K562 (cell line): Measurements from ENCODE around the gene SLC4A5. TPM values are rescaled to one million over a fixed set of nuclear protein-coding genes. Genes with fewer than 3 reads are reported as not detected.

Experiments used
- ID3 ChIP-seq, 2 experiments: fragments of 250-450 bp in 1 of 2; fragments of 450-650 bp in 1 of 2; sonication (Bioruptor Pico) in 1 of 2; IDR thresholded peaks; 2 replicates each; pipeline versions ENCODE4 v1.6.1 to v1.8.0; 2016 to 2021; ENCODE audit warnings: mild to moderate bottlenecking in 2 of 2, moderate library complexity in 2 of 2, missing compliant biosample characterization in 1 of 2, missing genetic modification characterization in 1 of 2
- KAT8 ChIP-seq: fragments of 450-650 bp; IDR thresholded peaks from 2 replicates; pipeline ENCODE4 v1.6.1; 2016; ENCODE audit warnings: low read depth, mild to moderate bottlenecking
- NELFE ChIP-seq: IDR thresholded peaks from 2 replicates; pipeline ENCODE4 v1.6.1; 2011; ENCODE audit warnings: mild to moderate bottlenecking; ENCODE audit not compliant: insufficient read depth, insufficient read length
- POU5F1 ChIP-seq: fragments of 150-350 bp; IDR thresholded peaks from 2 replicates; pipeline ENCODE4 v1.6.1; 2014; ENCODE audit warnings: borderline replicate concordance, low read length, low read depth, mild to moderate bottlenecking; ENCODE audit not compliant: partially characterized antibody
- PRMT5 ChIP-seq: sonication (generic); formaldehyde crosslinking; IDR thresholded peaks from 2 replicates; pipeline ENCODE4 v1.5.0; 2020; ENCODE audit warnings: missing genetic modification reagents
- SLC30A9 ChIP-seq: fragments of 250-450 bp; sonication (Bioruptor Pico); IDR thresholded peaks from 2 replicates; pipeline ENCODE4 v1.8.0; 2022; ENCODE audit warnings: mild to moderate bottlenecking, moderate library complexity
- TFE3 ChIP-seq: fragments of 450-650 bp; formaldehyde crosslinking; IDR thresholded peaks from 2 replicates; pipeline ENCODE4 v1.4.0; 2020; ENCODE audit warnings: mild to moderate bottlenecking, mixed read lengths
- ZBTB17 ChIP-seq: fragments of 450-650 bp; formaldehyde crosslinking; IDR thresholded peaks from 2 replicates; pipeline ENCODE4 v1.4.0; 2020; ENCODE audit warnings: mild to moderate bottlenecking
- ZBTB40 ChIP-seq, 2 experiments: fragments of 450-650 bp in 1 of 2; sonication (generic) in 1 of 2; formaldehyde crosslinking in 1 of 2; IDR thresholded peaks; 2 replicates each; pipeline versions ENCODE4 v1.7.1 to v1.9.0; 2016 to 2022; ENCODE audit warnings: inconsistent platforms in 1 of 2, mild to moderate bottlenecking in 1 of 2, missing genetic modification reagents in 1 of 2
- ZNF398 ChIP-seq: fragments of 250-450 bp; sonication (Bioruptor Pico); IDR thresholded peaks from 2 replicates; pipeline ENCODE4 v1.8.0; 2021; ENCODE audit warnings: moderate library complexity, mild to moderate bottlenecking, inconsistent platforms
- ZNF707 ChIP-seq: fragments of 250-450 bp; sonication (Bioruptor Pico); conservative IDR thresholded peaks from 2 replicates; pipeline ENCODE4 v1.8.0; 2022; ENCODE audit warnings: inconsistent platforms, mild to moderate bottlenecking, moderate library complexity
- polyA plus RNA-seq, 8 experiments: library from polyadenylated mRNA; depleted of rRNA in 4 of 8; stranded (reverse) in 5 of 8; unstranded in 3 of 8; fragments of >200 nt; fragmentation: Nextera tagmentation in 2 of 8; fragmentation: Illumina TruSeq in 1 of 8; extraction: Ambion mirVana in 2 of 8; extraction: Trizol in 1 of 8; gene quantifications; 2 replicates each; pipeline versions ENCODE4 v1.2.1 to v1.2.3, GENCODE V29; 2011 to 2014; ENCODE audit warnings: inconsistent platforms in 1 of 8, missing spikeins in 1 of 8
- total RNA-seq, 7 experiments: library from RNA; depleted of rRNA in 6 of 7; stranded (reverse); fragments of >200 nt in 6 of 7; fragmentation: Illumina TruSeq in 2 of 7; extraction: Trizol in 2 of 7; gene quantifications; 2 replicates each; pipeline versions ENCODE4 v1.2.1 to v1.2.3, GENCODE V29; 2011 to 2021; ENCODE audit warnings: low replicate concordance in 1 of 7

The SLC4A5 gene
- total and polyA plus RNA-seq, 9 of the 15 experiments (the other 6 are each of a cell fraction or from before 2014, with no cell fraction given) = 0.03 to 0.77 (median 0.14) TPM; not detected in 1

- TF ChIP-seq ZBTB40 (IDR thresholded peaks at IDR 0.05) (no peak), ZBTB40 (CRISPR knock-in tag; IDR thresholded peaks at IDR 0.05) (0 out of 2 replicates have a peak, but pooled peaks have one; percentile 32), NELFE (no peak), SLC30A9 (0 out of 2 replicates have a peak, but pooled peaks have one; percentile 47), ID3 (CRISPR knock-in tag; IDR thresholded peaks at IDR 0.05) (no peak), ID3 (tag; IDR thresholded peaks at IDR 0.05) (no peak; the same call in 1 of the 2 replicates), POU5F1 (no peak), ZNF398 (CRISPR knock-in tag) (no peak), ZNF707 (CRISPR knock-in tag) (no peak), ZBTB17 (CRISPR knock-in tag) (no peak; the same call in none of the 2 replicates), PRMT5 (CRISPR knock-in tag) (0 out of 2 replicates have a peak, but pooled peaks have one; percentile 13), TFE3 (no peak), KAT8 (no peak)
Observed at GRCh38 chr2:74198461-74199274, 144.5 kb downstream of the SLC4A5 start, which contains the start of gene MTHFD2 (continued).
